MM.1S (cell line): ENCODE data around the gene NUTF2.

Experiments used
- CTCF ChIP-seq: fragments of 300-600 bp; sonication (generic); IDR thresholded peaks from 2 replicates; pipeline ENCODE4 v1.5.1; 2016; ENCODE audit warnings: antibody characterized with exemption, low read length, mixed read lengths
- EZH2 ChIP-seq: fragments of 300-600 bp; sonication (generic); optimal IDR thresholded peaks from 2 replicates; pipeline ENCODE3; 2017; ENCODE audit warnings: low read depth, mild to moderate bottlenecking, antibody characterized with exemption, low read length, mixed read lengths

GRCh38 chr16:67848118-67848517 lies 1.4 kb downstream of the NUTF2 start:
- TF ChIP-seq EZH2 (no peak), CTCF (no peak)
